HG03469 (cell line): Measurements from ENCODE around the gene AUTS2.
"Not testable (repeated sequence)": the region's sequence is repeated elsewhere in the genome, so short reads cannot be mapped to it uniquely, and the experiment has no call there.

Experiments
- ATAC-seq: cut with Tn5 transposase; IDR thresholded peaks from one replicate; pipeline ENCODE4 v1.9.1; 2021; ENCODE audit warnings: mild to moderate bottlenecking, moderate library complexity, moderate number of reproducible peaks; ENCODE audit not compliant: unreplicated experiment

AUTS2 gene

GRCh38 chr7:70263471-70264255 is 665.4 kb downstream of the AUTS2 start:
- ATAC-seq, result no peak

GRCh38 chr7:70266186-70266585 is 667.9 kb downstream of the AUTS2 start:
- no peak for ATAC-seq

DNA sequence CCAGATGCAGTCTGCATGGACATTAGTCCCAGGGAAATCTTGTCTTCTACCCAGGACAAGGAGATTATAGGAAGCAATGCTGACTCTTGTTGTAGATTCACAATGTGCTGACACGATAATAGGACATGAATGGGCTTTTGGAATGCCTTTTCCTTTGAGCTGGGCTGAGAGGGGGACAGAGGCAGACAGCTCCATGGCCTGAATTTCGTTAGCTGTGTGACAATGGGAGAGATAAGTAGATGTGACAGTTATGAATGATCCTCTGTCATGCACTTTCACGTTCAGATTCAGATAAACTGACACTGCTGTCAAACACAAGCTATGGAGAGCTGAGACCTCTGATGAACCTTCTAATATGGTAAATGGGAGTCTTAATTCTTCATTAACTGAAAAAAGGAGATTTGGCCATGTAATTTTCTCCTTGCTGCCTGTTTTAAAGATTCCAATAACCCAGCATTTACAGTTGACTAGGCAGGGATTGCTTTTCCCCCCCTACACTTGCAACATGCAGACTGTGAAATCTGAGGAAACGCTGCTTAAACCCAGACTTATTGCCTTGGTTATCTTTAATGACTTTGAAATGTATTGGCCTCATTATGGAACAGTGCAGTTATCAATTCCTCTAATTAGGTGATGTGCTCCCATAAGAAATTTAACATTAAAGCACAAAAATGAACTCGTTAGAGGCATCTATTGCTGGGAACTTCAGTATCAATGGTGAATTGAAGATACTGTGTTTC is 669.3 kb downstream of the AUTS2 start:
- ATAC-seq, result no peak

DNA sequence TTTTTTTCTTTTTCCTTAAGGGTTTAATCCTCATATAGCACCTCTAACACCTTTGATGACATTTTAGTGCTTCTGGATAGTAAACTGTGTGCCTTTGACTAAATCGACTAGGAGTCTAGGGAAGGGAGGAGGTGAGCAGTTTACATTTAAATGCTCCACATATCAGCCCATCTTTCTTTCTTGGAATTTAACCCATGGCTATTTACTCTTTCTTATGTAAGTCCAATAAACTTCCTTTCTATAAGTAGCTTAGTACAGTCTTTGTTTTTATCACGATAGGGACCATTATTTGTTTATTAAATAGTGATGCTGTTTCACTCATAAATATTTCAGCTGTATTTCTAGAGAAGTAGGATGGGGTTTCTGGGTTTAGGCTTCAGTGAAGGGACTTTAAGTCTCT is 669.9 kb downstream of the AUTS2 start:
- no peak for ATAC-seq

GRCh38 chr7:70270149-70270548 is 671.9 kb downstream of the AUTS2 start:
- ATAC-seq, result no peak

DNA sequence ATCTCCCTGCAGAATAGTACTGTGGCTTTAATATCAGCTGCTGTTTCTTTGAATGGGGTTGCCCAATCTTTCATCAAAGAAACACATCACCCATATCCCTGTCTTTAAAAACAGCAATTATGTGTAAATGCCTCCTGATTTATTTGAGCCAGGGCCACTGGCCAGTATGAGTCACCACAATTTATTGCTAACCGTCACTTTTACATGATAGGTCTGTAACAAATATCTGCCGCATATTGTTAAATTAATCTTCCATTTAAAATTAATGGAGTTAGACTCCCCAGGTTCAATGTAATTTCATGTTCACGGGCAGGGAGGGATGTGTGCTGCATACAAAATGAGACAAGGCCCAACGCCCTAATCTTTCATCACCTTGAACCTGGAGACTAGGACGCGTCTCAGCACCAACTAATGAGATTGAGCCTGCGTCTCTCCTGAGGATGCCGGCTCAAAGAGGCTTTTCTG is 673.4 kb downstream of the AUTS2 start:
- ATAC-seq, result no peak

DNA sequence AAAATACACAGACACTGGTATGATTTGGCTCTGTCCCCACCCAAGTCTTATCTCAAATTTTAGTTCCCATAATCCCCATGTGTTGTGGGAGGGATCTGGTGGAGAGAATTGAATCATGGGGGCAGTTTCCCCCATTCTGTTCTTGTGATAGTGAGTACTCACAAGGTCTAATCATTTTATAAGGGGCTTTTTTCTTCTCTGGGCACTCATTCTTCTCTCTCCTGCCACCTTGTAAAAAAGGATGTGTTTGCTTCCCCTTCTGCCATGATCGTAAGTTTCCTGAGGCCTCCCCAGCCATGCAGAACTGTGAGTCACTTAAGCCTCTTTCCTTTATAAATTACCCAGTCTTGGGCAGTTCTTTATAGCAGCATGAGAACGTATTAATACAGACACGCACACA is 677.3 kb downstream of the AUTS2 start:
- not testable (repeated sequence) for ATAC-seq

- no peak for ATAC-seq
These were observed 686.9 kb downstream of the AUTS2 start for GRCh38 chr7:70285187-70285586.

GRCh38 chr7:70285854-70286253 is 687.6 kb downstream of the AUTS2 start:
- ATAC-seq, result no peak

DNA sequence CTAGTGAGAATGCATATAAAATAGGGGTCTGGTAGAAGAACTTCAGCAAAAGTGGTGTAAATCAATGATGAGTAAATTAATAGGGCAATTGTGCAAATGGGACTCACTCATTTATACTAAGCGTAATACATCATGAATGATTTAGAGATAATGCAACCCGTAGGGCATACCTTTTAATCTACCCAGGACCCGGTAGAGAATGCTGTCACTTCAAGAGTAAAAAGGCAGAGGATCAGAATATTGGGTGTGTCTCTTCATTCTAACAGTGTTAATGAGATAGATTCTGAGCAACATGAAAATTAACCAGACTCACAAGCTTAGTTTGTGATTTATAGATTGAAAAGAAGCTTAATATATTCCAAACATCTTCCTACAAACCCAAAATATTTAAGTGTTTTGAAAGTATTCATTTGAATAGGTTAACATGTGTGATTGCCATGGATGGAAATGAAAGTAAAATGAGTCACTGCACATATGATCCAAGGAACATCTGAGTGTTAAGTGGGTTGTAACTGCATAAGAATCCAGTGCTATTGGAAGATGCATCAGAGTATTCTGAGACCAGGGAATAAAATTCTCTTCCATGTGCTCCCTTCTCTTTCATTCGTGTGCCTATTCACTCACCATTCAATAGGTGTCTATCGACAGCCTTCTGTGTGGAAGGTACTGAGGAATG is 690.6 kb downstream of the AUTS2 start:
- no peak for ATAC-seq

DNA sequence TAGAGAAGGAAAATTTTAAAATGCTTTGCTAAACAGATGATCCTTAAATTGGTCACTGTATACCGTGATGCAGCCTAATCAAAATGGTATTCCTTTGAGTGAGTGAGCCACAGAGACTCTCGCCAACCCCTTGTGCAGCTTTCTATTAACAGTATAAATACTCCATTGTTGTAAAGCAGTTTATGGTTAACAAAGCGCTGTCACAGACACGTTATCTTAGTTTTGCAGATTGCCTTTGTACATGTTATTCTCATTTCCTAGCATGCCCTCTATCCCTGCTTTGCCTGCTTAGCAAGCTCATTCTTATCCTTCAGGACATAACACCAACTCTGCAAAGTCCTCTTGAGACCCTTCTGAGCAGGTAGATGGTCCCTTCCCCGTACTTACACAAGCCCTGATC is 694.4 kb downstream of the AUTS2 start:
- no peak for ATAC-seq

GRCh38 chr7:70294211-70294911 is 696.1 kb downstream of the AUTS2 start:
- ATAC-seq, result no peak

GRCh38 chr7:70298780-70299471 is 700.7 kb downstream of the AUTS2 start:
- ATAC-seq, result no peak

- ATAC-seq, result no peak
These were observed 701.2 kb downstream of the AUTS2 start for GRCh38 chr7:70299472-70299807.

GRCh38 chr7:70301673-70302185 is 703.5 kb downstream of the AUTS2 start:
- no peak for ATAC-seq

DNA sequence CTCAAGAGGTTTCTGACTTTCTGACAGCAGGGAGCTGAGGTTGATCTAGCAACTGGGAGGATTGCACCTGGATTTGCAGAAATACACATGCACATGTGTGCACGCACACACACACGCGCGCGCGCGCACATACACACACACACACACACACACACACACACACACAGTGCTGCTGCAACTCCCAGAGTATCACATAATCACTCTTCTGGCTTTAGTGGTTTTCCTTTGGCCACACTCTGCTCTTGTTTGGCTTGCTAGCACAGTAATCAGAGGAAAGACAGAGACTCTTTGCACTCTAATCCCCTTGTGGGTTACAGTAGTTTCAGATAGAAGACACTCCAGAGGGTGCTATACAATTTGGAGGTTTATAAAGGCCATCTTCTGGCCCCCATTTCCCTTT is 705.0 kb downstream of the AUTS2 start:
- ATAC-seq, result no peak

DNA sequence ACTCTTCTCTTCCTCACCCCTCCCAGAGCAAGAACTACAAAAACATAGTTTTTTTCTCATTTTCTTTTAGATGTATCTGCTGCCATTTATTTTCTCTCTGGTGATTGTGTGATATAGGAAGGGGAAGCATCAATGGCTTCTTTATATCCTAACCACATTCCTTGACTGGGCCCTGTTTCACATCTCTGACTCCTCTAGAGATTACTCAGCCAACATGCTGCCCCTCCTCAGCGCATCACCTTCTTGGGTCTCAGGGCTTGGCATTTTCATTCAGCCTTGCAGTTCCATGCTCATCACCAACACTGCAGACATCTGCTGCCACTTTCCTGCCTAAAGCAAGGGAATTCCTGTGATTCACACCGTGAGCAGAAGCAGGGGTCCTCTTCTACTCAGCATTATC is 705.5 kb downstream of the AUTS2 start:
- ATAC-seq, result no peak

DNA sequence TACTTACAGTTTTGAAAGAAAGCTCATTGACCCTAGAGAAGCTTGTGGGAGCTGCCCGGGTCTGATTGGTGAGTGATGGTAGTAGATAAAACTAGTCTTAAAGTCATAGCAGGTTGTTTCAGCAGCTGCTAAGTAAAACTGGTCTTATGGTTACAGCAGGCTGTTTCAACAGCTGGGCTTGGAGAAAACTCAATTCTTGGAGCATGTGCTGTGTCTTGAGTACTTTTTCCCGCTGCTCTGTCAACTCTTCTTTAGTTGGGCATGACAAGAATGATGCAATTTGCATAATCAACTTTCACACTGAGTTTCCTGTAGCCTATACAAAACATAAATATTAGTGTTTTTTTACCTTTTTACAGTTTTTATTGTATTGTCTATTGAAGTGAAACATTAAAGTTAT is 707.9 kb downstream of the AUTS2 start:
- ATAC-seq, result no peak

DNA sequence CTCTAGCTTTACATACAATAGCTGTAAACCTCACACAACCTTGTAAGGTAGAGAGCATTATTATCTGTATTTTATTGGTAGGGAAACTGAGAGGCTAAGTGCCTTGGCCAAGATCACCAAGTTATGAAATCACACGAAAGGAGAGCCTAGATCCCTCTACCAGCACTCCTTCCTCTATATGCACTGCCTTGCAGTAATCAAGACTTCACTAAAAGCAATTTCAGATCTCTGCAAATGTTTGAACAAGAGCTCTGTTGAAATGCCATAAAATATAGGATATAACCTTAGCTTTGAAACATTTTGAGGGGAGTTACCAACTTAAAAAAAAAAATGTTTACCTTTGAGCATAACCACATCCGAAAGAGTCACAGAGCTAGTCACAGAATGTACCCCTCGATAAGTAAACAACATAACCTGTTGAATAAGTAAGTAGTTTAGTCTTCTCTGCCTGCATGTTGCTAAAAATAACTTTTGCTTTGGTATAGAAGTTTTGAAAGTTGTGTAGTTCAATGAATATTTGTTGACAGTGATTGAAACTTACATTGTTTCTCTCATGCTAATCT is 709.4 kb downstream of the AUTS2 start:
- ATAC-seq, result no peak

DNA sequence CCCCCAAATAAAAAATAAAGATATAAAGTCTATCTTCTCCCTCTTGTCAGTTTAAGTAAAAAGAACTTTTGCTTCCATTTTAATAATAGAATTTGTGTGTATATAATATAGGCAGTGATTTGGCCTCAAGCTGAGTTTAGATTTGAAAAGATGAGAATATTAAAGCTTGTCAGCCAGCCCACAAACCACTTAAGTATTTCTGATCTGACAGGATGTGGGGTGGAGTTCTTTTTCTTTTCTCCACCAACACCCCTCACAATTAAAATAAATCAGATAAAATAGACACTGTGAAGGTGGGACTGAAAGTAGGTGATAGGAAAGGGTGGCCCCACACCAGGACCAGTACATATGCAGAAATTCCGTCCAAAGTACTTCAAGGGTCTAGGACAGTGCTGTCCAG is 714.1 kb downstream of the AUTS2 start:
- no peak for ATAC-seq
